GM23338 (cell line): ENCODE measurements around the gene DAGLA.

Experiments used
- EZH2 ChIP-seq: fragments of 200-600 bp; sonication (generic); IDR thresholded peaks from one replicate; pipeline ENCODE4 v1.8.0; 2017; ENCODE audit warnings: antibody characterized with exemption, mild to moderate bottlenecking, low read depth; ENCODE audit not compliant: unreplicated experiment
- POLR2AphosphoS5 ChIP-seq: IDR thresholded peaks from 2 replicates; pipeline ENCODE4 v1.6.1; 2016; ENCODE audit warnings: antibody characterized with exemption, low read depth
- TF ChIP-seq, protein P1 (sequence below), 2 experiments: fragments of 200-600 bp in 1 of 2; sonication (generic) in 1 of 2; conservative IDR thresholded peaks; 2 replicates each; pipeline versions ENCODE4 v1.5.1 to v1.6.1; 2016 to 2017; ENCODE audit warnings: antibody characterized with exemption in 2 of 2, low read depth in 2 of 2, mild to moderate bottlenecking in 2 of 2, moderate library complexity in 1 of 2

- no peak for TF ChIP-seq POLR2AphosphoS5
- no peak for TF ChIP-seq EZH2
- TF ChIP-seq, protein P1, sequence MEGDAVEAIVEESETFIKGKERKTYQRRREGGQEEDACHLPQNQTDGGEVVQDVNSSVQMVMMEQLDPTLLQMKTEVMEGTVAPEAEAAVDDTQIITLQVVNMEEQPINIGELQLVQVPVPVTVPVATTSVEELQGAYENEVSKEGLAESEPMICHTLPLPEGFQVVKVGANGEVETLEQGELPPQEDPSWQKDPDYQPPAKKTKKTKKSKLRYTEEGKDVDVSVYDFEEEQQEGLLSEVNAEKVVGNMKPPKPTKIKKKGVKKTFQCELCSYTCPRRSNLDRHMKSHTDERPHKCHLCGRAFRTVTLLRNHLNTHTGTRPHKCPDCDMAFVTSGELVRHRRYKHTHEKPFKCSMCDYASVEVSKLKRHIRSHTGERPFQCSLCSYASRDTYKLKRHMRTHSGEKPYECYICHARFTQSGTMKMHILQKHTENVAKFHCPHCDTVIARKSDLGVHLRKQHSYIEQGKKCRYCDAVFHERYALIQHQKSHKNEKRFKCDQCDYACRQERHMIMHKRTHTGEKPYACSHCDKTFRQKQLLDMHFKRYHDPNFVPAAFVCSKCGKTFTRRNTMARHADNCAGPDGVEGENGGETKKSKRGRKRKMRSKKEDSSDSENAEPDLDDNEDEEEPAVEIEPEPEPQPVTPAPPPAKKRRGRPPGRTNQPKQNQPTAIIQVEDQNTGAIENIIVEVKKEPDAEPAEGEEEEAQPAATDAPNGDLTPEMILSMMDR (conservative IDR thresholded peaks at IDR 0.05; ENCODE audit: low read depth in 2 of 2), result no peak
These were observed 34.1 kb downstream of the DAGLA start for GRCh38 chr11:61714316-61714715.
